ENCODE measurements around the gene FGD5.
"Not testable (repeated sequence)": the region's sequence is repeated elsewhere in the genome, so short reads cannot be mapped to it uniquely, and the experiment has no call there.

FGD5 gene

GRCh38 chr3:14801668-14802380, 16.9 kb upstream of the FGD5 start:
- H3K4me1 ChIP-seq (ENCODE audit: control insufficient read depth, low read depth, low read length): no peaks in the 10 kb centered on the region
- H3K9me3 ChIP-seq (ENCODE audit: control insufficient read depth, low read depth, low read length): no peaks in the 10 kb centered on the region
- no peaks in the 10 kb centered on the region for H3K36me3 ChIP-seq (ENCODE audit: control insufficient read depth, low read depth, low read length)
- no peak overlapping the region for H3K27ac ChIP-seq (ENCODE audit: low read length)
- H3K27me3 ChIP-seq (ENCODE audit: control insufficient read depth, insufficient read depth, low read length): no peaks in the 10 kb centered on the region
- H3K4me3 ChIP-seq (ENCODE audit: low read length): no peak overlapping the region
- no peak overlapping the region for H3K9ac ChIP-seq (ENCODE audit: low read length)

- no peaks in the 10 kb centered on the region for H3K9me3 ChIP-seq (ENCODE audit: control insufficient read depth, low read depth, low read length)
- H3K36me3 ChIP-seq (ENCODE audit: control insufficient read depth, low read depth, low read length): no peaks in the 10 kb centered on the region
- no peaks in the 10 kb centered on the region for H3K4me1 ChIP-seq (ENCODE audit: control insufficient read depth, low read depth, low read length)
- H3K27me3 ChIP-seq (ENCODE audit: control insufficient read depth, insufficient read depth, low read length): peaks cover under 1% of the 10 kb centered on the region
- H3K27ac ChIP-seq (ENCODE audit: low read length): no peak overlapping the region
- H3K4me3 ChIP-seq (ENCODE audit: low read length): no peak overlapping the region
- no peak overlapping the region for H3K9ac ChIP-seq (ENCODE audit: low read length)
Measured at GRCh38 chr3:14802381-14802731, 16.4 kb upstream of the FGD5 start.

DNA sequence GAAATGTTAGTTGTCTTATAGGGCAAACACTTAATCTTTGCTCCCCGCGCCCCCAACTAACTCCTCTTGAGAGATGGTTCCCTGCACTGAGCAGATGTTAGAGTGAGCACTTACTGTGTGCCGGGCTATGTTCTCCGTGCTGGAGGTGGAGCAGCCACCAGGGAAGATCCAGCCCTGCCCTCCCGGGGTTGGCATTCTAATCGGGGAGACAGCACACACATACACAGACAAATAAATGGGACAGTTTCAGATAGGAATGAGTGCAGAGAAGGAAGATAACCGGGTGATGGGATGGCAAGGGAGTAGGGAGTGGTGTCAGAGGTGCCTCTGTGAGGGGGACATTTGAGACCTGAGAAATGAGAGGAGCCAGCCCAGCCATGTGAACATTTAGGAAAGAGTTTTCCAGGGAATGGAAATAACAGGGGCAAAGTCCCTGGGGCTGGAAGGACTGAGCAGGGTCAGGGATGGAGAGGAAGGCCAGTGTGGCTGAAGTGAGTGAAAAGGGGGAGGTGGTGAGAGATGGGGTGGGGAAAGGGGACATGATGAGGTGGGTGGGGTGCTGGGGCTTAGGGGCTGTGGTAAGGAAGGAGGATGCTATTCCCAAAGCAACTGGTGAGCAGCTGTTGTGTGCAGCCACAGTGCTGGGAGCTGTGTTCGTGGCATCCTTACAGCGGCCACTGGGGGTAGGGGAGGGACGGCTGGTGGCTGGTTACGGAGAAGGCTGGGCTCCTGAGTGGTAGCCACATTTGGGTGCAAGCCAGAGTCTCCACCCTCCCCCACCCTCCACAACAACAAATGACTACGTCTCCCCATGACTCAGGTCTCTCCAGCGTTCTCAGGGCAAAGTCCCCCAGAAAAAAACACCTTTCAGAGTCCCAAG, 15.4 kb upstream of the FGD5 start:
- no peaks in the 10 kb centered on the region for H3K4me1 ChIP-seq (ENCODE audit: control insufficient read depth, low read depth, low read length)
- H3K4me3 ChIP-seq (ENCODE audit: low read length): no peak overlapping the region
- no peaks in the 10 kb centered on the region for H3K9me3 ChIP-seq (ENCODE audit: control insufficient read depth, low read depth, low read length)
- no peak overlapping the region for H3K9ac ChIP-seq (ENCODE audit: low read length)
- peaks cover 11% of the 10 kb centered on the region for H3K27me3 ChIP-seq (ENCODE audit: control insufficient read depth, insufficient read depth, low read length)
- H3K36me3 ChIP-seq (ENCODE audit: control insufficient read depth, low read depth, low read length): no peaks in the 10 kb centered on the region
- H3K27ac ChIP-seq (ENCODE audit: low read length): no peak overlapping the region

- H3K9ac ChIP-seq (ENCODE audit: low read length): no peak overlapping the region
- no peak overlapping the region for H3K4me3 ChIP-seq (ENCODE audit: low read length)
- H3K4me1 ChIP-seq (ENCODE audit: control insufficient read depth, low read depth, low read length): no peaks in the 10 kb centered on the region
- peaks cover 19% of the 10 kb centered on the region for H3K27me3 ChIP-seq (ENCODE audit: control insufficient read depth, insufficient read depth, low read length)
- H3K36me3 ChIP-seq (ENCODE audit: control insufficient read depth, low read depth, low read length): no peaks in the 10 kb centered on the region
- no peak overlapping the region for H3K27ac ChIP-seq (ENCODE audit: low read length)
- H3K9me3 ChIP-seq (ENCODE audit: control insufficient read depth, low read depth, low read length): no peaks in the 10 kb centered on the region
Measured at GRCh38 chr3:14803981-14804834, 14.6 kb upstream of the FGD5 start.

GRCh38 chr3:14804835-14805780, 13.7 kb upstream of the FGD5 start:
- Histone ChIP-seq H3K4me1 (ENCODE audit: control insufficient read depth, low read depth, low read length) (no peaks in the 10 kb centered on the region), H3K9me3 (ENCODE audit: control insufficient read depth, low read depth, low read length) (no peaks in the 10 kb centered on the region), H3K4me3 (ENCODE audit: low read length) (no peak overlapping the region), H3K27ac (ENCODE audit: low read length) (no peak overlapping the region), H3K9ac (ENCODE audit: low read length) (no peak overlapping the region), H3K27me3 (ENCODE audit: control insufficient read depth, insufficient read depth, low read length) (peaks cover 28% of the 10 kb centered on the region), H3K36me3 (ENCODE audit: control insufficient read depth, low read depth, low read length) (no peaks in the 10 kb centered on the region)

DNA sequence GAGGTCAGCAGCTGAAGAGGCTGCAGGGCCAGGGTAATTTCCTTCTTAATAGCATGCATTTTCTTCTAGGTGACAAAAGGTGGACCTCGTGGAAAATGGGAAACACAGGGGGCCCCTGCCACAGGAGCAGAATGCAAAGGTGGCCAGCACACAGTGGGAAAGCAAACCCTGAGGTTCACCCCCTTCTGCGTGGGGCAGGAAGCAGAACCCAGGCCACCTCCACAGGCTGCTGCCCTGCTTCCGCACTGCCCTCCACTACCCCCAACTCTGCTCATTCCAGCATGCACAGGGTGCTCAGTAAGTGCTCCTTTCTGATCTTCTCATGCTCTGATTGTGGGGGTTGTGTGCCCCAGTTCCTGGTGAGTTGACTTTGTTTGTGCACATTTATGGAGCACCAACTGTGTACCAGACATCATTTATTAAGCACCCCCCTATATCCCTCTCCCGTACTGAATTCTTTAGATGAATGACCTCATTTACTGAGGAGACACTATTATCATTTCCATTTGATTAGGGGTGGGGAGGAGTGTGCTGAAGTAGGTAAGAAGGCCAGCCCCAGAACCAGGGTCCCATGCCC, 12.7 kb upstream of the FGD5 start:
- Histone ChIP-seq H3K36me3 (ENCODE audit: control insufficient read depth, low read depth, low read length) (no peaks in the 10 kb centered on the region), H3K27ac (ENCODE audit: low read length) (no peak overlapping the region), H3K9me3 (ENCODE audit: control insufficient read depth, low read depth, low read length) (no peaks in the 10 kb centered on the region), H3K9ac (ENCODE audit: low read length) (no peak overlapping the region), H3K4me3 (ENCODE audit: low read length) (no peak overlapping the region), H3K27me3 (ENCODE audit: control insufficient read depth, insufficient read depth, low read length) (peaks cover 34% of the 10 kb centered on the region), H3K4me1 (ENCODE audit: control insufficient read depth, low read depth, low read length) (no peaks in the 10 kb centered on the region)

DNA sequence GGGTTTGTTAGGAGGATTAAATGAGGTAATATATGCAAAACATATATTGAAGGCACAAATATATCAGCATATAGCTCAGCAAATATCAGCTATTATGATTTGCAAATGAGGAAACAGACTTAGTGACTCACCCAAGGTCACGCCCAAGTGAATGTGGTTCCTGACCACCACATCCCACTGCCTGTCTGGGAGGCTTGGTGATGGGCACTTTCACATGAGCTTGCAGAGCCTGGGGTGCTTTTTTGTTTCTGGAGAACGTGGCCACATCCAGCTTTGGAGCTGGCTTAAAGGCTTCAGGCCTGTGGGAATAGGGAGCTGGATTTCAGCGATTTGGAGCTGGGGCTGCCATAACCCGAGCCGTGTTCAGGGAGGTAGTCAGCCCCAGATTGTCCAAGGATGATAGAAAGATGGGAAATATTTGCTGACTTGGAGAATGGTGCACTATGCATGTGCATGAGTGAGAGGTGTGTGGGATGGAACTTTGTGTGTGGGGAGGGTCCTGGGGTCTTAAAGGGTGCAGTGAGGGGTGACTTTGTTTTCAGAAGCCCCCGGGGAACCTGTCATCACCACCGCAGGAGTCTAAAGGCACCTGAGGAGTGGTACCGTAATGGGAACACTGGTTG, 12.0 kb upstream of the FGD5 start:
- H3K9me3 ChIP-seq (ENCODE audit: control insufficient read depth, low read depth, low read length): no peaks in the 10 kb centered on the region
- H3K36me3 ChIP-seq (ENCODE audit: control insufficient read depth, low read depth, low read length): no peaks in the 10 kb centered on the region
- H3K9ac ChIP-seq (ENCODE audit: low read length): no peak overlapping the region
- H3K27me3 ChIP-seq (ENCODE audit: control insufficient read depth, insufficient read depth, low read length): peaks cover 41% of the 10 kb centered on the region
- H3K4me3 ChIP-seq (ENCODE audit: low read length): no peak overlapping the region
- H3K27ac ChIP-seq (ENCODE audit: low read length): no peak overlapping the region
- no peaks in the 10 kb centered on the region for H3K4me1 ChIP-seq (ENCODE audit: control insufficient read depth, low read depth, low read length)

- Histone ChIP-seq H3K4me3 (ENCODE audit: low read length) (no peak overlapping the region), H3K4me1 (ENCODE audit: control insufficient read depth, low read depth, low read length) (peaks cover 4% of the 10 kb centered on the region), H3K27ac (ENCODE audit: low read length) (no peak overlapping the region), H3K36me3 (ENCODE audit: control insufficient read depth, low read depth, low read length) (no peaks in the 10 kb centered on the region), H3K27me3 (ENCODE audit: control insufficient read depth, insufficient read depth, low read length) (peaks cover 54% of the 10 kb centered on the region), H3K9me3 (ENCODE audit: control insufficient read depth, low read depth, low read length) (no peaks in the 10 kb centered on the region), H3K9ac (ENCODE audit: low read length) (no peak overlapping the region)
Measured at GRCh38 chr3:14808025-14808424, 10.7 kb upstream of the FGD5 start.

GRCh38 chr3:14808502-14809266, 10.1 kb upstream of the FGD5 start:
- no peak overlapping the region for H3K9ac ChIP-seq (ENCODE audit: low read length)
- peaks cover 61% of the 10 kb centered on the region for H3K27me3 ChIP-seq (ENCODE audit: control insufficient read depth, insufficient read depth, low read length)

DNA sequence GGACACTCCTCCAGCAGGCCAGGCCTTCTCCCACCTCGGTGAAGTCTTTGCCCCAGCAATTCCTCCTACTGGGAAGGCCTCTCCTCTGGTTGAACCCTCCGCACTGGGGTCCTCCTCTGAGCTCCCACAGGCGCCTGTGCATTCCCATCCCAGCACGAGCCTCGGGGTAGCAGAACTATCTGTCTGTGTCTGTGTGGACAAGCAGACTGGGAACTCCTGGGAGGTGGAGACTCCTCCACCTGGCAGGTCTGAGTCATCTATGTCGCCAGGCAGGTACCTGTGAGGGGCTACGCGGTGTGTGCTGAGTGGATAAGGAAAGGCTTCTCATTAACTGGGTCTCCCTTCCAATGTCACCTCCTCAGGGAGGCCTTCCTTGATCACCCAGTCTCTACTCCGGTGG, 9.2 kb upstream of the FGD5 start:
- H3K27me3 ChIP-seq (ENCODE audit: control insufficient read depth, insufficient read depth, low read length): peaks cover 61% of the 10 kb centered on the region
- peaks cover 11% of the 10 kb centered on the region for H3K4me1 ChIP-seq (ENCODE audit: control insufficient read depth, low read depth, low read length)
- not testable (repeated sequence) for H3K36me3 ChIP-seq (ENCODE audit: control insufficient read depth, low read depth, low read length); H3K9ac ChIP-seq (ENCODE audit: low read length); H3K27ac ChIP-seq (ENCODE audit: low read length); H3K9me3 ChIP-seq (ENCODE audit: control insufficient read depth, low read depth, low read length)
- H3K4me3 ChIP-seq (ENCODE audit: low read length): peak overlapping the region; percentile 60

More at GRCh38 chr3:14808502-14809266, 10.1 kb upstream of the FGD5 start:
- no peaks in the 10 kb centered on the region for H3K9me3 ChIP-seq (ENCODE audit: control insufficient read depth, low read depth, low read length)
- no peak overlapping the region for H3K27ac ChIP-seq (ENCODE audit: low read length)
- H3K4me3 ChIP-seq (ENCODE audit: low read length): no peak overlapping the region
- H3K36me3 ChIP-seq (ENCODE audit: control insufficient read depth, low read depth, low read length): no peaks in the 10 kb centered on the region
- peaks cover 4% of the 10 kb centered on the region for H3K4me1 ChIP-seq (ENCODE audit: control insufficient read depth, low read depth, low read length)

Measured in iPS-18a (cell line).